ENCODE measurements around the gene SLC12A5.
A peak's percentile ranks its signal among the peaks of the same experiment; 100 is the strongest.

SLC12A5 gene

DNA sequence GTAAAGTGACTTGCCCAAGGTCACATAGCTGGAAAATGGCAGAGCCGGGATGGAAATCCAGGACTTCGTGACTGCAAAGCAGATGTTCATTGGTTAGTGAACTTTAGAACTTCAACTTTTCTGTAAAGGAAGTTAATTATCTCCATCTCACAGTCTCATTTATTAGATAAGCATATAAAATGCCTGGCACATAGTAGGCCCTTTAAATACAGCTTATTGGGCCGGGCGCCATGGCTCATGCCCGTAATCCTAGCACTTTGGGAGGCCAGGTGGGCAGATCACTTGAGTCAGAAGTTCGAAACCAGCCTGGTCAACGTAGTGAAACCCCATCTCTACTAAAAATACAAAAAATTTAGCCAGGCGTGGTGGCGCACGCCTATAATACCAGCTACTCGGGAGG is 22.1 kb upstream of the SLC12A5 start:
- no peak for DNase-seq (ENCODE audit: low read depth)

GRCh38 chr20:46007671-46008070 is 21.3 kb upstream of the SLC12A5 start:
- no peak for DNase-seq (ENCODE audit: low read depth)

GRCh38 chr20:46009816-46010215 is 19.2 kb upstream of the SLC12A5 start:
- DNase-seq (ENCODE audit: low read depth): no peak

DNA sequence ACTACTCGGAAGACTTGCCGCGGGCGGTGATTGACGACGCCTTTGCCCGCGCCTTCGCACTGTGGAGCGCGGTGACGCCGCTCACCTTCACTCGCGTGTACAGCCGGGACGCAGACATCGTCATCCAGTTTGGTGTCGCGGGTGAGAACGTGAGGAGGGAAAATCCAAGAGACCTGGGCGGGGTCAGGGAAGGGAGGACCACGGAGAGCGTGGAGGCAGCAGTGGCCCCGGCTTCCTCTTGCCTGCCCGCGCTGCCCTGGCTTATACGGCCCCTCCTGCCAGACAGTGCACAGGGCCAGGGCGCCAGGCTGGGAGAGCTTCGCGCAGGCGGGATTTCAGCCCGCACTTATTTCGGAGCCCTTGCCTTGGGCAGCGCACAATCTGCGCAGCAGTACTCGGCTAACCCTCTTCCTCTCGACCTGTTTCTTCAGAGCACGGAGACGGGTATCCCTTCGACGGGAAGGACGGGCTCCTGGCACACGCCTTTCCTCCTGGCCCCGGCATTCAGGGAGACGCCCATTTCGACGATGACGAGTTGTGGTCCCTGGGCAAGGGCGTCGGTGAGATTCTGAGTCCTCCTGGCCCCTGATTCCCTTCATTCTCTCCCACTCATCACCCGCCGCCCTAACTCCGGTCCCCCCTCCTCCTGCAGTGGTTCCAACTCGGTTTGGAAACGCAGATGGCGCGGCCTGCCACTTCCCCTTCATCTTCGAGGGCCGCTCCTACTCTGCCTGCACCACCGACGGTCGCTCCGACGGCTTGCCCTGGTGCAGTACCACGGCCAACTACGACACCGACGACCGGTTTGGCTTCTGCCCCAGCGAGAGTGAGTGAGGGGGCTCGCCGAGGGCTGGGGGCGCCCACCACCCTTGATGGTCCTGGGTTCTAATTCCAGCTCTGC is 18.3 kb upstream of the SLC12A5 start:
- DNase-seq (ENCODE audit: low read depth): no peak

DNA sequence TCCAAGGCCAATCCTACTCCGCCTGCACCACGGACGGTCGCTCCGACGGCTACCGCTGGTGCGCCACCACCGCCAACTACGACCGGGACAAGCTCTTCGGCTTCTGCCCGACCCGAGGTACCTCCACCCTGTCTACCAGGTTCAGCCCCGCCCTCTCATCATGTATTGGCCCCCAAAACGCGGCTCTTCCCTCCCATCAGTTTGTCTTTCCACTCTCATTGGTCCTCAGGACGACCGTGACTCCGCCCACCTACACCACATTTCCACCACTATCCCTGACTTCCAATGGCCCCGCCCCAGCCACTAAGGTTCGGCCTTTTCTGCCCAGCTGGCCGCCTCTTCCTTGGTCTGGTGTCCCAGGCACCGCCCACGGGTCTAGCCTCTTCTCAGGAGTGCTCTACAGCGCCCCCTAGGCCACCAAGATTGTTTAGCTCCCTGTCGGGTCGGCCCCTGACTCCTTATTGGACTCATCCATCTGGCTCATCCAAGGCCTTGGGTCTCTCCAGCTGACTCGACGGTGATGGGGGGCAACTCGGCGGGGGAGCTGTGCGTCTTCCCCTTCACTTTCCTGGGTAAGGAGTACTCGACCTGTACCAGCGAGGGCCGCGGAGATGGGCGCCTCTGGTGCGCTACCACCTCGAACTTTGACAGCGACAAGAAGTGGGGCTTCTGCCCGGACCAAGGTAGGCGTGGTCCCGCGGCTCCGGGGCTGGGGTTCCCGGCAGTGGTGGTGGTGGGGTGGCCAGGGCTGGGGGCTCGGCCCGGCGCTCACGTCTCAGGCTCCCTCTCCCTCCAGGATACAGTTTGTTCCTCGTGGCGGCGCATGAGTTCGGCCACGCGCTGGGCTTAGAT is 17.2 kb upstream of the SLC12A5 start:
- DNase-seq (ENCODE audit: low read depth): no peak

DNA sequence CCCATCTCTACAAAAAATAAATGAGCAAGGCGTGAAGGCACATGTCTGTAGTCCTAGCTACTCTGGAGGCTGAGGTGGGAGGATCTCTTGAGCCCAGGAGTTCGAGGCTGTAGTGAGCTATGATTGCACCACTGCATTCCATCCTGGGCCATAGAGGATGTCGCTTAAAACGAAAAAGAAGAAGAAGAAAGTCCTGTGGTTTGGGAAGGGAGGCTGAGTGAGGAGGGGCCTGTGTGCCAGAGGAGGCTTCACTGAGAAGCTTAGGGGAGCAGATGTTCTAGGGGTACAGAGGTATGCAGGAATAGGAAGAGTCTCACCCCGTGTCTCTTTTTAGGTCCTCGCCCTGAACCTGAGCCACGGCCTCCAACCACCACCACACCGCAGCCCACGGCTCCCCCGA is 16.1 kb upstream of the SLC12A5 start:
- DNase-seq (ENCODE audit: low read depth): no peak

- no peak for DNase-seq (ENCODE audit: low read depth)
These were observed 15.6 kb upstream of the SLC12A5 start for GRCh38 chr20:46013322-46013828.

DNA sequence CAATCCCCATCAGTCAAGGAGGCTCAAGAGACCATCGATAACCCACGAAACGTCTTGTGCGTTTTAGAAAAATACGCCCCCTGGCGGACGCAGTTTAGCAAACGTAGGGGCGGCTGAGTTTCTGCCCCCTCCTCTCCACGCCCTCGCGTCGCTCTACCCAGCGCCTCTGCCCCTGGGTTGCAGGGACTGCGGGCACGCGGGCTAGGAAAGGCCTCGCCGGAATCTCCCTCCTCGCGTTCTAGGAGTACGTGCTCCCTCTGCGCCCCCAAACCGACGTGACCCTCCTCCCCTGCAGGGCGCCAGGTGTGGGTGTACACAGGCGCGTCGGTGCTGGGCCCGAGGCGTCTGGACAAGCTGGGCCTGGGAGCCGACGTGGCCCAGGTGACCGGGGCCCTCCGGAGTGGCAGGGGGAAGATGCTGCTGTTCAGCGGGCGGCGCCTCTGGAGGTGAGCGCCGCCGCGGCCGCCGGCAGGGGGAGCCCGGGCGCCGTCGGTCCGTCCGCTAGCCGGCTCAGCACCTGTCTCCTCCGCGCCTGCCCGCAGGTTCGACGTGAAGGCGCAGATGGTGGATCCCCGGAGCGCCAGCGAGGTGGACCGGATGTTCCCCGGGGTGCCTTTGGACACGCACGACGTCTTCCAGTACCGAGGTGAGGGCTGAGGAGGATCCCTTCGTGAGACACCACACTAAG is 15.0 kb upstream of the SLC12A5 start:
- peak; percentile 58 for DNase-seq (ENCODE audit: low read depth)

DNA sequence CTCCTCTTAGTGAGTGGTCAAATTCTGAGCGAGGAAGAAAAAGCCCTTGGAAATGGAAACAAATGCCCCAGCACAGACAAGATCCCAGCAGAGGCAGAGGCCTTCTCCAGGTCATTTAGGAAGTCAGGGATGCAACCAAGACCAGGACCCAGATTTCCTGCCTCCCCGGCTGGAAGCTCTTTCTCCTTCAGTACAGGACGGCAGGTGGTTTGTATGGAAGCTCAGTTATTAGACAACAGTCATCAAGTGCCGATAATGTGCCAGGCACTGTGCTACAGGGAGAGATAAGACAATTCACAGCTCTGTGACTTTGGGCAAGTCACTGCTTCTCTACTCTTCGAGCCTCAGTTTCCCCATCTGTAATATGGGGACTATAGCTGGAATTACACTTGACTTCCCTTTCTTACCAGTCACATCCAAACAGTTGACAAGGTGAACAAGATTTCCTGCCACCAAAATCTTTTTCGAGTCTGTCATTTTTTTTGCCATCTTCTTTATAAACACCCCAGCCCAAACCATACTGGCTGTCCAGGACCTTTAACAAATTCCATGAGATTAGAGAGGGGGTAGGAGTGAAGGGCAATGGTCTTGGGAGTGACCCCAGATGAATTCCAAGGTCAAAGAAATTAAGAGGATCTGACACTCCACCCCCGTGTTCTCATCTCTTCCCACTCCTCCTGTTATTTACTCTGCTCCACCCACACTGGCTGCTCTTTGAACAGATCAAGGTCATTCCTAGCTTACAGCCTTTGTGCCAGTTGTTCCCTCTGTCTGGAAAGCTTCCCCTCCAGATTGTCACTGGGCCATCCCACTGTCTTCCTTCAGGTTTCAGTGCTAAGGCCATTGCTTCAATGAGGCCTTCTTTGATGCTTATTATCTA is 14.3 kb upstream of the SLC12A5 start:
- no peak for DNase-seq (ENCODE audit: low read depth)

- no peak for DNase-seq (ENCODE audit: low read depth)
These were observed 11.7 kb upstream of the SLC12A5 start for GRCh38 chr20:46017272-46017671.

- DNase-seq (ENCODE audit: low read depth): no peak
These were observed 10.9 kb upstream of the SLC12A5 start for GRCh38 chr20:46018112-46018511.

DNA sequence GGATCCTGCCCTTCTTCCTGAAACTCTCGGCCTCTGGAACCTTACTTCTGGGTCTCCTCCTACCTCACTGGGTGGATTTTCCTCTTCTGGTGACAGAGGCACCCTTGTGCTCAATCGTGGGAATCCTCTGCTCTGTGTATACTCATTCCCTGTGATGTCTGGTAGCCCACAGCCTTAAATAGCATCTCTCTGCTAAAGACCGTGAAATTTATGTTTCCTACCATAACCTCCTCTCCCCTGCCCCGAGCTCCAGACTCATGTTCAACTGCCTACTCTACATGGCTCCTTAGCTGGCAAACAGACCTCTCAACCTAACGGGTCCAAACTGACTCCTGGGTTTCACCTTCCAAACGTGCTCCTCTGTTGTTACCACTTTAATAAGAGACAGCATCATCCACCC is 10.4 kb upstream of the SLC12A5 start:
- no peak for DNase-seq (ENCODE audit: low read depth)

DNA sequence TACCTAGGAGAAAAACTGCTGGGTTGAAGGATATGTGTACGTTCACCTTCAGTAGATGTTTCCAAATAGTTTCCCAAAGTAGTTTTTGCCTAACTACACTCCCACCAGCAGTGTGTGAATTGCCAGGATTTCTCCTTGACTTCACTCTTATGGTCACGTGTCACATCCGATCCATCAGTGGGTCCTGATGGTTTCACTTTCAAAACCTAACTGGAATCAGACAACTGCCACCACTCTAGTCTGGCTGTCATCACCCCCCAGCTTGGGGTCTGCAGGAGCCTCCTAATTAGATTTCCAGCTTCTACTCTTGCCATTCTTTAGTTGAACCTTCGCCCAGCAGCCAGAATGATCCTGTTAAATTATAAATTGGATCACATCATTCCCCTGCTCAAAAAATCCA is 8.5 kb upstream of the SLC12A5 start:
- no peak for DNase-seq (ENCODE audit: low read depth)

DNA sequence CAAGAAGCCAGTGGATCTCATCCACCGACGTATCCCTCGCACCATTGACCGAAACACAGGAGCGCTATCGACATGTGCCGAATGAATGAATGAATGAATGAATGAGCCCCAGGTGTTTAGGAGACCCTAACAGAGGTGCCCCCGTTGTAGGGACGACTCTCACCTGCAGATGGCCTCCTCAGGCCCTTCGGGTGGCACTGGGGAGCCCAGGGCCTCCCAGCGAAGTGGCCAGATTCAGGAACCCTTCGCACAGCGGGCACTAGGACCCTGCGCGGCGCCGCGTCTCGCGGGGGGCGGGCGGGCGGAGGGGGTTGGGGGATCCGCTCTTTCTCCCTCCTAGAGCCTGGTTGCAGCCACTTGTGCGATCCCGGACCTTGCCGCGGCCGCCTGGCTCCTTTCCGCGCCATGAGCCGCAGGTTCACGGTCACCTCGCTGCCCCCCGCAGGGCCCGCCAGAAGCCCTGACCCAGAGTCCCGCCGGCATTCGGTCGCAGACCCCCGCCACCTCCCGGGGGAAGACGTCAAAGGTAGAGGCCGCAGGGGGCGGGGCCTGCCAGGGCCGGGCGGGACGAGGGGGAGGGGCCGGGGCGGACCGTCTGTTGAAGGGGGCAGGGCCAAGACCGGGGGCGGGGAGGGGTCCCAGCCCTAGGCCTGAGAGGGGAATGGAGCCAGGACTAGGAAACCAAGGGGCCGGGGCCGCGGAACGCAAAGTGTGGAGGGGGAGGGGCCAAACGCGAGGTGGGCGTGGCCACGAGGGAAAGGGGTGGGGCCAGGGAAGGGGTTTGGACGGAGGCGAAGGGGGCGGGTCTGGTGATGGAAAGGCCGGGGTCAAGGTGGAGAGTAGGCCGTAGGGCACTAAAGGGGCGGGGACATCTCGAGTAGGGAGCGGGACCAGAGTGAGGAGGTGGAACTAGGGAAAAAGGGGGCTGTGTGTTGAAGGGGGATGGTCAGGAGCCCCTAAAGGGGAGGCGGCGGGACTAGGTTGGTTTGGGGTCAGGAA is 7.4 kb upstream of the SLC12A5 start:
- no peak for DNase-seq (ENCODE audit: low read depth)

DNA sequence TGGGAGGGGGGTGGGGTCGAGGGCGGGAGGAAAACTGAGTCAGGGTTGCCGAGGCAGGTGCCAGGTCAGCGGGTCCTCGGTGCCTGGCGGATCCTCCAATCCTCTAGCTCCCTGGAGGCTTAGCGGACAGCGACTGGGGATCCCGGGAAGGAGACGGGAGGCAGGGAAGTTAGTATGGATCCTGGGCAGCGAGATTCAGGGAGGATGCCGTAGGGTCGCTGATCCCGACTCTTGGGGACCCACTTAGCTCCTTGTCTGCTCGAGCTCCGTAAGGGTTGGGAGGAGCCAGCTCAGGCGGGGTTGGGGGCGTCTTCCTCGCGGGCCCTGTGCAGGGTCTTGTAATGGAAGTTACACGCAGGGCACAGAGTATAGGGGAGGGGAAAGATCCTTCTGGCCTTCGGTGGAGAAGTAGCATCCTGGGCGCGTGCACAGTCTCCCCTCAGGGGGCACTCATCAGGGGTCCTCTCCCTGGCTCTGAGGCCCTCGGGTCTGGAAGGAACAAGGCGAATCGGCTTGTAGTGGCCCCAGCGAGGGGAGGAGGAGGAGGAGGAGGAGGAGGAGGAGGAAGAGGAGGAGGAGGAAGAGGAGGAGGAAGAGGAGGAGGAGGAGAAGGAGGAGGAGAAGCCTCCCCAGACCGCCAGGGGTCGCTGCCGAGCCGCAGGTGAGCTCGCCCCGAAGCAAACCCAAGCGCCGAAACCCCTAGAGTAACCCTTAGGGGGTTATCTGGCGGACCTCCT is 6.4 kb upstream of the SLC12A5 start:
- DNase-seq (ENCODE audit: low read depth): peak; percentile 81

DNA sequence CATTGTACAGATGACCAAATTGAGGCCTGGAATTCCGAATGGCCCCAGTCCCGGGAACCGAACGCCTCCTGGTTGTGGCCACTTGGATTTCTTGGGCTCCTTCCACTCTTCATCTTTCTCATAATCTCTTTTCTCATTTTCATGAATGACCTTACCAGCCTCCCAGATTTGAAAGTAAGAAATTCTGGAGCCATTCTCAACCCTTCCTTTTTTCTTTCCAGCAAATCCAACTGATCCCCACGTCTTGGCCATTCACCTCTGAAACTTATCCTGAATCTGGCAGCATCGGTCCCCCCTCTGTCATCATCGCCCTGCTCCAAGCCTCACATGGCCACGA is 5.9 kb upstream of the SLC12A5 start:
- no peak for DNase-seq (ENCODE audit: low read depth)

- no peak for DNase-seq (ENCODE audit: low read depth)
These were observed 5.0 kb upstream of the SLC12A5 start for GRCh38 chr20:46023999-46024398.

- DNase-seq (ENCODE audit: low read depth): no peak
These were observed 3.6 kb upstream of the SLC12A5 start for GRCh38 chr20:46025376-46025783.

GRCh38 chr20:46027245-46027853 is 1.7 kb upstream of the SLC12A5 start:
- DNase-seq (ENCODE audit: low read depth): no peak

All from activated T-cell treated with anti-CD3 and anti-CD28 coated beads for 1 hour (primary cell).